Activated CD8-positive, alpha-beta memory T cell treated with anti-CD3 and anti-CD28 coated beads, Interleukin-2, amount 10 ng/mL, durations not matched to agents 7 days and 5 days (primary cell): ENCODE results near the gene PPP2R2B. TPM values are rescaled to one million over a fixed set of nuclear protein-coding genes. Genes with fewer than 3 reads are reported as not detected.

Experiments used
- ATAC-seq: fragments of 150-1000 bp; cut with Tn5 transposase; one replicate; pipeline ENCODE4 v1.10.0; 2021; ENCODE audit warnings: moderate library complexity
- CTCF ChIA-PET: fragments of 350-600 bp; sonication (Branson Sonifier 250); formaldehyde crosslinking; loops from one replicate; lab custom pipeline; 2021; ENCODE audit warnings: antibody characterized with exemption; lab: Charles Lee
- DNase-seq: peaks from one replicate; pipeline ENCODE4 v3.0.0-alpha.2; 2020
- H3K27ac Mint-ChIP-seq: one replicate; pipeline ENCODE4 v1.8.0; 2021; ENCODE audit warnings: mild to moderate bottlenecking, mixed read lengths
- H3K27me3 Mint-ChIP-seq: one replicate; pipeline ENCODE4 v1.8.0; 2021; ENCODE audit warnings: mixed read lengths
- H3K36me3 Mint-ChIP-seq: one replicate; pipeline ENCODE4 v1.8.0; 2021; ENCODE audit warnings: mild to moderate bottlenecking, mixed read lengths
- H3K4me1 Mint-ChIP-seq: one replicate; pipeline ENCODE4 v1.8.0; 2021; ENCODE audit warnings: mixed read lengths
- H3K4me3 Mint-ChIP-seq: one replicate; pipeline ENCODE4 v1.8.0; 2021; ENCODE audit warnings: mild to moderate bottlenecking, moderate library complexity, mixed read lengths
- H3K9me3 Mint-ChIP-seq: one replicate; pipeline ENCODE4 v1.8.0; 2022; ENCODE audit warnings: low read depth, mixed read lengths
- total RNA-seq, 2 experiments: library from RNA; stranded (reverse); gene quantifications; one replicate each; pipeline ENCODE4 v1.2.3, GENCODE V29; 2021

The PPP2R2B gene
- total RNA-seq, result 10 to 100 TPM in 1 of 2 experiments, 1 to 10 TPM in 1; 6.7 to 17.0 TPM

DNA sequence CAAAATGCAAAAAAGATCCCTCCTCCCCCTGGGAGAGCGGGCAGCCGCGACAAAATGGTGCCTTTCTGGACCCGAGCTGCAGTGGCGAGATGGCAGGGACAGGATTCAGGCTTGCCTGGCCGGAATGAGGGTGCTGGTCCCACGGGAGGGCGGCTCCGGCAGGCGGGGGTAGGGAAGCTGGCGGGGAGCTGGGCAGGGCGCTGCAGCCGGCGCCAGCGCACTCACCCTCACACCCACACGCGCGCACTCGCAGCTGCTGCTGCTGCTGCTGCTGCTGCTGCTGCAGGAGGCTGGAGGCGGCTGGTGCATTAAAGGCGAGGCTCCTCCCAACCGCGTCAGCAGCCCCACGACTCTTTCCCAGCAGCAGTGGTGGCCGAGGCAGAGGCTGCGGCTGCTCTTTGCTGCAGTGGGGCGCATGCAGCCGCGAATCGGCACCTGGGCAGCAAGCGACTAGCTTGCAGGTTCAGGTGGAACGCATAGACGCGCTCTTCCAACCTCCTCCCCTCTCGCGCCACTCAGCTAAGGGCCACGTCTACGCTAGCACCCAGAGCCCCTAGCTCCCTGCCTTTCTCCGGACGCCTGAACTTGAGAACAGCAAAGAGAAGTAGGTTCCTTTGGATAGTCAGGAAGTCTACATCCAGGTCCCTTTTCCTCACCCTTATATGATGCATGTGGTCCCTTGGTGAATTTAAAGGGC, at the start of gene PPP2R2B:
Gene PPP2R2B (minus strand): TSS at position 282 of the 697 bp plus-strand sequence.
- CTCF ChIA-PET, result interaction anchor here (0.8 to 1.8 kb wide), 6 partner anchors 14 to 337 kb away, joined by 3 to 4 read pairs (median 3); no protein-coding TSS in a partner anchor
- Mint-ChIP-seq H3K36me3 (peaks cover 6% of the 10 kb centered on the region), H3K27me3 (peaks cover 24% of the 10 kb centered on the region), H3K9me3 (no peaks in the 10 kb centered on the region), H3K4me3 (peak within 1 kb of the TSS; percentile 92), H3K4me1 (peaks cover 28% of the 10 kb centered on the region), H3K27ac (peak within 1 kb of the TSS; percentile 84)
- ATAC-seq (peak; percentile 86), DNase-seq (peak; percentile 82)

DNA sequence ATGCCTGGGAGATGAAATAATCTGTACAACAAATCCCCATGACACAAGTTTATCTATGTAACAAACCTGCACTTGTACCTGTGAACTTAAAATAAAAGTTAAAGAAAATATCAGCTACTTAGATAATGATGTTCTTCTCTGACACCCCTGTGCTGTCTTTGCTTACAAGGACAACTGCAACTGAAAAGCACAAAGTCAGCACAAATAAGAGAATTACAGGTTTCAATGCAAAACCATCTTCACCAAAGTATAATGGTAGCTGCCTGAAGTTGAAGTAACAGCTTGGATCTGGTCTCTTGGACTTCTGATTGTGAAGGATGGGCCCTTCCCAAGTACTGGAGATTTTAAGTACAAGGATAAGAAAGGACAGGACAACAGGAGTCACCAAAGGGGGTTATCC, 45.6 kb upstream of the PPP2R2B start:
- Mint-ChIP-seq H3K27ac (no peak overlapping the region), H3K36me3 (peaks cover 1% of the 10 kb centered on the region), H3K9me3 (no peaks in the 10 kb centered on the region), H3K4me1 (no peaks in the 10 kb centered on the region), H3K4me3 (no peak overlapping the region), H3K27me3 (no peaks in the 10 kb centered on the region)
- no peak for ATAC-seq
- CTCF ChIA-PET, result no interaction called here
- no peak for DNase-seq

DNA sequence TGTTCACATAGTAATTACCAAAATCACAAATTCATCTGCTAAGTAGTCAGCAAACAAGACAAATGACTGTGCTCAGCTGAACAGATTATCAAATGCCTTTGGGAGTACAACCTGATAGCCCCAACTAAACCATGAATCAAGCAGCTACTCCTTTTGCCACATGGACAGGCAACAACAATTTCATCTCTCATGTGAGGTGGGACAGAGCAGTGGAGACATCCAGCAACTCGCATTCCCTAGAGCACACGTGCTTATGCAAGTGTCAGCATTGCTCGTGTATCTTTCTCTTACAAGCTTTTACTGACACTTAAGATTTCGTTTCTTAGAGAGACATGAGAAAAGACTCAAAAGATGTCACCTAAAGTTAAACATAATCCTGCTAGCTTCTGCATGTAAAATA, 42.7 kb upstream of the PPP2R2B start:
- DNase-seq (no peak), ATAC-seq (no peak)
- H3K36me3 Mint-ChIP-seq, result peaks cover 1% of the 10 kb centered on the region
- no peak overlapping the region for H3K27ac Mint-ChIP-seq
- H3K4me3 Mint-ChIP-seq, result no peak overlapping the region
- no peaks in the 10 kb centered on the region for H3K4me1 Mint-ChIP-seq
- no peaks in the 10 kb centered on the region for H3K9me3 Mint-ChIP-seq
- H3K27me3 Mint-ChIP-seq, result no peaks in the 10 kb centered on the region
- CTCF ChIA-PET, result no interaction called here

- no peaks in the 10 kb centered on the region for H3K27me3 Mint-ChIP-seq
- no peak overlapping the region for H3K27ac Mint-ChIP-seq
- H3K36me3 Mint-ChIP-seq, result peaks cover 1% of the 10 kb centered on the region
- no peak for ATAC-seq
- H3K9me3 Mint-ChIP-seq, result no peaks in the 10 kb centered on the region
- DNase-seq, result no peak
- peaks cover 3% of the 10 kb centered on the region for H3K4me1 Mint-ChIP-seq
- CTCF ChIA-PET, result no interaction called here
- H3K4me3 Mint-ChIP-seq, result no peak overlapping the region
Observed at GRCh38 chr5:146920351-146920881, 41.9 kb upstream of the PPP2R2B start.

GRCh38 chr5:146919304-146919703, 40.7 kb upstream of the PPP2R2B start:
- no peaks in the 10 kb centered on the region for H3K27me3 Mint-ChIP-seq
- no peak overlapping the region for H3K27ac Mint-ChIP-seq
- DNase-seq (no peak), ATAC-seq (peak; percentile 16)
- H3K4me3 Mint-ChIP-seq, result no peak overlapping the region
- peaks cover 3% of the 10 kb centered on the region for H3K4me1 Mint-ChIP-seq
- H3K9me3 Mint-ChIP-seq, result no peaks in the 10 kb centered on the region
- CTCF ChIA-PET, result interaction anchor here (1.0 kb wide), 1 partner anchor 10 kb away, joined by 3 read pairs; no protein-coding TSS in a partner anchor
- H3K36me3 Mint-ChIP-seq, result peaks cover 4% of the 10 kb centered on the region

DNA sequence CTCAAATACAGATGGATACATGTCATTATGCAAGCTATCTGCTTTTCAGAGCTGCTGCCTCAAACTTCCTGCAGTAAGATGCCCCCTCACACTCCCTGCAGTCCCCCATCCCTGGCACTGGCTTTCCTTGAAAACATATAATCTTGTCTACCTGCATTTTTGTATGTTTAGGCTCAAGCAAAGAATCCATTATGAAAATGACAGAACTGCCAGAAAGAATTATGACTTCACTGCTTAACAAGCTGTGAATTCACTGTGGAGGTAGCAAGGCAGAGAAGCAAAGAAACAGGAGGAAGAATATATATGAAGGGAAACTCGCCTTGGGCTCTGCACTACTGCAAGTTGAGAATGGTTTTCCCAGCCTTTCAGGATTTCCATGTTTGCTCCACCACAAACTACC, 39.4 kb upstream of the PPP2R2B start:
- Mint-ChIP-seq H3K27ac (no peak overlapping the region), H3K4me1 (peaks cover 3% of the 10 kb centered on the region), H3K4me3 (no peak overlapping the region), H3K36me3 (peaks cover 4% of the 10 kb centered on the region), H3K27me3 (no peaks in the 10 kb centered on the region), H3K9me3 (no peaks in the 10 kb centered on the region)
- DNase-seq (no peak), ATAC-seq (no peak)
- CTCF ChIA-PET, result no interaction called here

DNA sequence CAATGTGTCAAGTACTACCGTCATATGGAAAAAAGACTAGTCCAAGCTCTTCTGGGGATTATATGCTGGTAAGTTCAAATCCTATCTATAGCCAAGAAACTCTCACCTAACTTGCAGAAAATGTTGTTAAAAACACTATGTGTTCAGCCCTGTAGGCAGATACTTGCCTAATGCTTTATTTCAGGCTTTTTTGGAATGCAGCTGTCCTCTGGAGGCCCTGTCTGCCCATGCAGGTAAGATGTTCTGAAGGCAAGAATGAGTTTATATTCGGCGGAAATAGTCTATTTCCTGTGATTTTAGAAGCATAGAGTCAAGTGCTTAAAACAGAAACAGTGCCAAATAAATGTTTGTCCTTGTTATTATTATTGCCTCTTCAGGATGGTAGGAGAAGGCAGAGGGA, 34.3 kb upstream of the PPP2R2B start:
- Mint-ChIP-seq H3K27me3 (no peaks in the 10 kb centered on the region), H3K27ac (no peak overlapping the region), H3K4me3 (no peak overlapping the region), H3K9me3 (no peaks in the 10 kb centered on the region), H3K4me1 (peaks cover 12% of the 10 kb centered on the region), H3K36me3 (peaks cover 4% of the 10 kb centered on the region)
- ATAC-seq (no peak), DNase-seq (no peak)
- CTCF ChIA-PET, result no interaction called here

- Mint-ChIP-seq H3K27ac (no peak overlapping the region), H3K27me3 (no peaks in the 10 kb centered on the region), H3K9me3 (no peaks in the 10 kb centered on the region), H3K4me3 (no peak overlapping the region), H3K36me3 (peaks cover 2% of the 10 kb centered on the region), H3K4me1 (peaks cover 9% of the 10 kb centered on the region)
- ATAC-seq (no peak), DNase-seq (no peak)
- CTCF ChIA-PET, result no interaction called here
Observed at GRCh38 chr5:146910239-146910638, 31.7 kb upstream of the PPP2R2B start.

DNA sequence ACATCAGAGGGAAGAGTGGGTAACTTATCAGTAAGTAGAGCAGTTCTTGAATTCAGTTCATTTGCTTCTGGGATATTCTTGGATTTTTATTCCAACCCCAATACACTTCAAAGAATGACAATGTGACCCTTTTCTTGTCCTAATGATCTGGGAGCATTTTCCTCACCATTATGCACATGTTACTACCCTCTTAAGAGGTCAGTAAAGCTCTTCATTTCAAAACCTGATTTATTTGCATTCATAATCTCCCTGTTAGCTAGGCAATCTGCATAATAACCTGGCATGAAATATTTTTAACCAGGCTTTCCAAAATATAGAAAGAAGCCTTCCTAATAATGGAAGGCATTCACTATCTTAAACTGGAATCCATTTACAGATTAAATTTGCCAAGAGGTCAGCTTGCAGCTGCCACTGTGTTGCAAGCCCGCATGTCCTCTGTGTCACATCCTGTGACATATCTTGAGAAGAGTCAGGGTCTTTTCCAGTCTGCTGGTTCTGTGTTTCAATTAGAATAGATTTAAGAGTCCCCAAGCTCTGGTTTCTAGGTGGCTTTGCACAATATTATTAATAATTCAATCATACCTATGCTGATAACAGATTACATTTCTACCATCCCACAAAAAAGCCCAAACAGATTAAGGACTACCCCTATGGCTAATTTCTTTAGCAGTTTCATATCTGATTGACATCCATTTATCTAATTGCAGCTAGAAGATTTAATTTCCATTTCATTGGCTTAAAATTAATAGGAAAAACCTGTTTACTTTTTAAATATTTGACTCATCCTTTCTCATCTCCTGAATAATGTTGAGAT, 30.9 kb upstream of the PPP2R2B start:
- no peak overlapping the region for H3K4me3 Mint-ChIP-seq
- no peak overlapping the region for H3K27ac Mint-ChIP-seq
- H3K9me3 Mint-ChIP-seq, result no peaks in the 10 kb centered on the region
- no peaks in the 10 kb centered on the region for H3K27me3 Mint-ChIP-seq
- CTCF ChIA-PET, result interaction anchor here (1.1 kb wide), 1 partner anchor 10 kb away, joined by 3 read pairs; no protein-coding TSS in a partner anchor
- no peak for ATAC-seq
- H3K4me1 Mint-ChIP-seq, result peaks cover 9% of the 10 kb centered on the region
- H3K36me3 Mint-ChIP-seq, result peaks cover 1% of the 10 kb centered on the region
- no peak for DNase-seq

- Mint-ChIP-seq H3K36me3 (no peaks in the 10 kb centered on the region), H3K4me3 (no peak overlapping the region), H3K9me3 (no peaks in the 10 kb centered on the region), H3K4me1 (peaks cover 3% of the 10 kb centered on the region), H3K27ac (no peak overlapping the region), H3K27me3 (no peaks in the 10 kb centered on the region)
- CTCF ChIA-PET, result no interaction called here
- DNase-seq (no peak), ATAC-seq (no peak)
Observed at GRCh38 chr5:146906803-146907202, 28.2 kb upstream of the PPP2R2B start.

GRCh38 chr5:146904890-146905289, 26.3 kb upstream of the PPP2R2B start:
- DNase-seq (no peak), ATAC-seq (no peak)
- Mint-ChIP-seq H3K27me3 (no peaks in the 10 kb centered on the region), H3K4me1 (no peaks in the 10 kb centered on the region), H3K9me3 (no peaks in the 10 kb centered on the region), H3K27ac (no peak overlapping the region), H3K36me3 (no peaks in the 10 kb centered on the region), H3K4me3 (no peak overlapping the region)
- CTCF ChIA-PET, result no interaction called here

DNA sequence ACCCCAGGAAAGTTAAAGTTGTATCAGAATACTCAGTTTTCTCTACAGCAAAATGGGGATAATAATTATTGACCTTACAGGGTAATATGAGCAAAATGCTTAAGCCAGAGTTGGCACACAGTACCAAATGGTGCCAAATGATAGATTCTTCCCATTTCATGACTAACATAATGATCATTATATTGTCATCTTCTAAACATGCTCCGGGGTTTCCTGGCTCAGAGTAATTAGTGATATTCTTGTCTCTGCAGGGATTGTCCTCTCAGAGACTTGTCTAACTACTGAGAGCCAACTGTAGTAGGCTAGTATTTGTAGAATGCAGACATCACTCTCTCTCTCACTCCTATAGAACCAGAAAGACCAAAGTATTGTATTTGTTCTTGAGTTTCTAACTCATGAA, 25.2 kb upstream of the PPP2R2B start:
- no peak for DNase-seq
- Mint-ChIP-seq H3K4me1 (no peaks in the 10 kb centered on the region), H3K4me3 (no peak overlapping the region), H3K27me3 (no peaks in the 10 kb centered on the region), H3K36me3 (no peaks in the 10 kb centered on the region), H3K9me3 (no peaks in the 10 kb centered on the region), H3K27ac (no peak overlapping the region)
- no peak for ATAC-seq
- CTCF ChIA-PET, result no interaction called here

DNA sequence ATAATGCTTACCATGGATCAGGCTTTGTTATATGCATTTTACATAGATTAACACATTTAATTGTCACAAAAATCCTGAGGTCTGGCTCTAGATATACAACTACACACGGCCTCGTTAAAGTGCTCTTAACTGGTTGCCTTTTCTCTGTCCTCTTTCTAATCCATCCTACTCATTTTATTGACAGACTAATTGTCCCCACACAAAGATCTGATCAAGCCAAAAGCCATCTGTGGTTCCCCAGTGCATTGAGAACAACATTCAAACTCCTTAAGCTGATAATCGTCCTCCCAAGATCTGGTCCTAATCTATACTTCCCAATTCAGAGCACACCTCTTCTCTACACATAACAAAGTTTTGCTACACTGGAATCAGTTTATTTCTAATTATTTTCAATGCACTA, 23.9 kb upstream of the PPP2R2B start:
- Mint-ChIP-seq H3K27me3 (no peaks in the 10 kb centered on the region), H3K36me3 (peaks cover under 1% of the 10 kb centered on the region), H3K4me1 (no peaks in the 10 kb centered on the region), H3K27ac (no peak overlapping the region), H3K9me3 (peaks cover under 1% of the 10 kb centered on the region), H3K4me3 (no peak overlapping the region)
- CTCF ChIA-PET, result no interaction called here
- ATAC-seq (no peak), DNase-seq (no peak)
